Suppressor macrophage (primary cell): Measurements from ENCODE around the gene IL22RA1.

Source experiments
- DNase-seq, 4 experiments: peaks; one replicate each; pipeline ENCODE4 v3.0.0-alpha.2; 2020 to 2022

IL22RA1 gene

DNA sequence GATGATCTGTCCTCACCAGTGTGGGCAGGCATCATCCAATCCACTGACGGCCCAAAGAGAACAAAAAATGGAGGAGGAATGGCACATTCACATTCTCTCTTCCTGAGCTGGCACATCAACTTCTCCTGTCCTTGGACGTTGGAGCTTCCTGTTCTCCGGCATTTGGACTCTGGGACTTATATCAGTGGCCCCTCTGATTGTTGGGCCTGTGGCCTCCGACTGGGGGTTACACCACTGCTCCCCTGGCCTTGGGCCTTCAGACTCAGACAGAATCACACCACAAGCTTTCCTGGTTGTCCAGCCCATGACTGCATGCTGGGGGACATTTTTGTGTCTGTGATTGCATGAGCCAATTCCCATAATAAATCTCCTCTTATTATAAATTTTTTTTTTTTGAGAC lies 24.1 kb upstream of the IL22RA1 start:
- no peak for DNase-seq

DNA sequence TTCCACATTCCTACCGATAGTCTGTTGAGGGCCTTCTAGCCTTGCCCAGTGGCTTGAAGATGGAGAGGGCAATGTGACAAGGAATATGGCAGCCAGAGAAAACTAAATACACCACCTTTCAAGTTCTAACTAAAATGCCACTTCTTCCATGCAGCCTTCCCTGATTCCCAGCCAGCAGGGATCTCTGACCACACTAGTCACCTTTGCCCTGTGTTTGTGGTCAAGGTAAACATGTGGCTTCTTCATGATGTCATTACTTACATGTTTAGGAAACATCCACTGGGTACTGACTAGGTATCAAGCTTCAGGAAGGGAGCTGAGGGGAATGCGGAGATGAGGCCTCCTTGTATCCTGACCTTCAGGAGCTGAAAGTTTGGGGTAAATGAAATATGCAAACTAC lies 22.6 kb upstream of the IL22RA1 start:
- no peak for DNase-seq

DNA sequence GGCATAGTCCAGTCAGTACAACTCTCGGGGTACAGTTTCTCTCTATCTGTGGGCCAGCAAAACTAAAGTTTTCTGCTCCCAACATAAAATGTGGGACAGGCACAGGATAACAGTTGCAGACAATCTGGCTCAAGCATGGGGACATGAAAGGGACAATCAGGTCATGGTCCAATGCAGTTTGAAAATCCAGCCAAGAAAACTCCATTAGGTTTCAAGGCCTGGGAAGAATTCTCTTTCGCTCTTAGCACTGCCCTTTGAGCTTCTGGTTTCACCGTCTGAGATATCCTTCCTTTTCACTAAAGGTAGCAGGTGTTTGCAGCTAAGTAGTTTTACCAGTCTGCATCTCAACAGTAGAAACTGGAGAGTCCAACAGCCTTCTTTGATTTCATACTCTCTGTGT lies 21.1 kb upstream of the IL22RA1 start:
- no peak for DNase-seq

DNA sequence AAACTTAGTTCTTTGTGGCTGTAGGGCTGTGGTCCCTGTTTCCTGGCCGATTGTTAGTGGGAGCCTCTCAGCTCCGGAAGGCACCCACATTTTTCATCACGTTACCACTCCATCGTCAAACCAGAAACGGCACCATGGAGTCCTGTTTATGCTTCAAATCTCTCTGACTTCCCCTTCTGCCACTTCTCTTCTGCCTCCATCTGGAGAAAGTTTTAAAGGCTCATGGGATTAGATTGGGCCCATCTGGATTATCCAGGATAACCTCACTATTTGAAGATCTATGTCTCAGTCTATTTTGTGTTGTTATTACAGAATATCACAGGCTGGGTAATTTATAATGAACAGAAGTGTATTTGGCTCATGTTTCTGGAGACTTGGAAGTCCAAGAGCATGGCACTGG lies 19.3 kb upstream of the IL22RA1 start:
- peak in 1 of 4 experiments; percentile 30 for DNase-seq

DNA sequence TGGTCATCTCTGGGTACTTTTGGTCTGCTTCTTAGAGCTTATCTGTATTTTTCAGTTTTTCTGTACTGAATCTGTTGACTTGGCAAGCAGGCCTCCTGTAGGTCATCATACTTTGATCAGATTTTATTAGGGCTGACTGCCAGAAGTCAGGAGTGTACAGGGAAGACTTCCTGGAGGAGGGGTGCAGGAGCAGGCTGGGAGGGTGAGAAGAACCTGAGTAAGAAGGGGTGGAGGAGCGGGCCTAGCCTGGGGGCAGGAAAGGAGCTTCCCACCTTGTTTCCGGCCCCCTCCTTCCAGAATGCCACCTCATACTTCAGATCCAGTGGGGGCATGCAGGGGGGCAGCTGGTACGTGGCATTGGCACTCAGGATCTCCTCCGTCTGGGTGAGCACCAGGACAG lies 18.3 kb upstream of the IL22RA1 start:
- DNase-seq, result no peak

DNA sequence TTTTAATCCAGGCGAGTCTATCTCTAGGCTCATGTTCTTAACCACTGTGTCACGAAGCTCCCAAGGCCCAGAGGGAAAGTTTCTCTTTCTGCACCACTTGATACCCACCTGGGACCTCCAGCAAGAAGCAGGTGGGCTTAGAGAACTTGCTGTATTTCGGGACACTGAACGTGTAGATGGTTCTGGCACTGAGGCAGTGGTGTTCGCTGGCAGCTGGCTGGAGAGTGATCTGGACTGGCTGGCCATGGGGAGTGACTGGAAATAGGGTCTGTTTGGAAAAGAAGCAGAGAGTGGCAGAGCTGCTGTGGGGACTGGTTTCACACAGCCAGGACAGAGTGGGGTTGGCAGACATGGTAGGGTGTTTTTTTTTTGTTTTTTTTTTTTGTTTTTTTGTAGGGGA lies 16.4 kb upstream of the IL22RA1 start:
- no peak for DNase-seq

DNA sequence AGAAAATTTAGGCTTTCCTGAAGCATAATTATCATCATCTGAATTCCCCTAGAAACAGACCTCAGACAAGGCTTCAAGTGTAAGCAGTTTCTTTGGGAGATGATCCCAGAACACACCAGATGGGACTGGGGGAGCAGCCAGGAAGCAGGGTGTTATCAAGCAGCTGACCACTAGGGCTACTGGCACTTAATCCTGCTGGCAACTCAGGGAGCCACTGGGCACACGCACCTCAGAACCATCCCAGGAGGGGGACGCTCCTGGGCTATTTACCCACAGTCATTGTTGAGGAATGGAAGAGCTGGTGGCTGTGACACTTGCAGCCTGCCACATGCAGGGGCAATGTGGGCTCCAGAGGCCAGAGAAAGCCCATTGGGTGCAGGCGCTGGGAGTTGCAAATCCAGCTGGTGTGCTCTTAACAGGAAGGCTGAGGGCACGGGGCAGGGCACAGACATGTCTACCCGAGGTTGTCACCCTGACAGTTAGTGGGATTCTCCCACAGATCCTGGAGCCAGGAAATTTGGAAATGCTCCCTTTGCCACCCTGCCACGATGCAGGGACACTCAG lies 15.1 kb upstream of the IL22RA1 start:
- peak in 2 of 4 experiments; percentile 9 to 11 for DNase-seq

DNA sequence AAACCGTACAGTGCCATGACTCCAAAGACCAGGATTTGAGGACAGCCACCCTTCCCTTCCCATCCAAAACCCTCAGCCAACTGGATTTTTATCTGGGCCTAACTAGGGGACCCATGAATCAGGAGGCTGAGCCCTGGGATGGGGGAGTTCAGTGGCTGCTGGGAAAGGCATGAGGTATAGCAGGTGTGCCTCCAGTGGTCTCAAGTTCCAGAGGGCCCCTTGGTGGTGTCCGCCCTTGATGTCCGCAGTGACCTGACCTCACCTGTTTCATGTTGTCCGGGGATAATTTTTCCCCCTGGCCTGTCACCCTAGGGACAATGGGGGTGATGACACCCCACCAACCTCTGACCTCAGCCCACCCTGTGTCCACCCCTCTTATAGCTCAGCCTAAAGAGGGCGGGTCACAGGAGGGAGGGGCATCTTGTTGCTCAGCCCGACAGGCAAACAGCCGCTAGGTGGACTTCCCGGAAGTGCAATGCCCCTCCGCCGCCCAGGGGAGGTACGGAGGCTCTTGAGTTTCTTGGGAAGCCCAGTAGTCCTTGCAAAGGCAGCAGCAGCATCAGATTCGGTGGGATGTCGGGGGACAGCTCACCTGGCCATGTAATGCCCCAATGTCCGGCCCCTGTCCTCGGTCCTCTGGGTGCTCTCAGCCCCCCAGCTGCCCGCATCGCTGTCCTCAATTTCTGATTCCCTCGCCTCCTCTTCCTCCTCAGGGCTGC lies 13.8 kb upstream of the IL22RA1 start:
- no peak for DNase-seq

DNA sequence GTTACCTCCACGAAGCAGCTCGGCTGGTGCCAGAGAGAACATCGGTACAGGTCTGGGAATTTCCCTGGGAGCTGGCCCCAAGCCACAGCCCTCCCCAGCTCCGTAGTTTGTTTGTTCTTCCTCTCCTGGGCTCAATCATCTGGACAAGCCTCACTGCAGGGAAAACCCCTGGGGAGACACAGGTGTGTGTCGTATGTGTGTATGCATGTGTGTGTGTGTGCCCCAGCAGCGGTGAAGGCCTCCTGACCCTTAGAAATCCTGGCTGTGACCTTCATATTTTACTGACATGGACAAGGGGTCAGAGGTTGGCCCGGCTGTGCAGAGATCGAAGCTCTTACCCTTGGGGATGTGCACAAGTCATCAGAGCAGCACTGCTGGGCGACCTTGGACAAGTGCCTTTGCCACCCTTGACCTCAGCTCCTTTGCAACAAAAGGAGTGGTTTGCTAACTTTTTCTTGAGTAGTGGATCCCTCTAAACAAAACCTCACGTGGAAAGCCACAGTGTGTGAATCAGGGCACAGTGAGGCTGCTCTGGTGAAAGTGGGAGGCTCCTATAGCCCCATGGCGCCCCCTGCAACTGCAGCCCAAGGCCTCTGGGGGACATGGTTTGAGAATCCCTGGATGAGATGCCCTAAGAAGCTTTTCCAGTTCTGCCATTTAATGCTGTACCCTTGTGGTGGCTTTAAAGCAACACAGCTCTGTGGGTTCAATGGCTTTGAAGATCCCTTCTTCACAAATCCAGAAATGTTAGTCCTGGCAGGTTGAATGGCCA lies 12.3 kb upstream of the IL22RA1 start:
- peak in 2 of 4 experiments; percentile 8 to 22 for DNase-seq

DNA sequence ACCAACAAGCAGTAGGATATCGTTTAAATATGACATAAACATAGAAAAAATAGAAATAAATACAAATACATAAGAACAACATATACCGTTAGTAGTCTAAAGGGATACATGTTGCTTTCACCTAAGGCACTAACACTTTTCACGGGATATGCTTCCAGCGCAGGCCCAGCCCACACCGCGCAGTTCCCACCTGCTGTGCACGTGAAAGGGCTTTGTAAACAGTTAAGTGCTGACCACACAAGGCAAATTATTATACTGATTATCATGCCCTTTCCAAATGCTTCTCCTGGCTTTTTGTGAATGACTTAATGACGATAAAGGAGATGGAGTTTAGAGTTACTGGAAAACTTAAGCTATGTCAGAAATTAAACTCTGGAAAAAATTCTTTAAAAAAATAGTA lies 11.3 kb upstream of the IL22RA1 start:
- DNase-seq, result no peak

DNA sequence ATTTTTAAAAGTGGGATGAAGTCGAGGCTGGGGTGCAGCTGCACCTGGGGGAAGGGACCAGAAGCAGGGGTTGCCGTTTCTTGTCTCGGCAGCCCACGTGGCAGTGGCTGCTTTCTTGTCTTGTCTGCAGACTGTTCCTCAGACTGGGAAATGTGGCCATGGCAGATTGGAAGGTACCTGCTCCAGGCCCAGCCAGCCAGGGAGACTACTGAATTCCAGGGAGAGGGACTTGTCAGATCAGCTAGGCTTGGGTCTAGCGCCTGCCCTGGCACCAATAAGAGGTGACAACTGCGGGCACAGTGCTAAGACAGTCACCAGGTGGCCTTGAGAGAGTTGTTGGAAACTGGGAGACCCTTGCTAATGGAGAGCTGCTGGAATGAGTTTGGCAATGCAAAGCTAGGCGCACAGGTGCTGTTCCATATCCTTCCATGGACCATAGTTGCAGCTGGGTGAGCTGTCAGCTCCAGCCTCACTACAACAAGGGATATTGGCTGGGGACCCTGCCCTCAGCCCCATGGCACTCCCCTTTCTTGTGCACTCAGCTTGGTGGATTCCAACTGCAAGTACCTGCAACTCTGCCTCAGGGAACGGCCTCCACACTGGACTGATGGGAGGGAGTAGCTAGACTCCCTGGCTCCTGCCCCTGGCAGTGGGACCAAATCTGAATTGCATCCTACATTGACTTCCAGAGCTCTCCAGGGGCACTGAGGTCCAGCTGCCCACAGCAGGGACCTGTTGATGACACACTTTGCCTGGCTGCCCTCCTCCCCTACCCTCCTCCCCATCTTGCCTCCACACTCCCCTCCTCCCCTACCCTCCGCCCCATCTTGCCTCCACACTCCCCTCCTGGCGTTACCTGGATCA lies 9.9 kb upstream of the IL22RA1 start:
- DNase-seq, result no peak

DNA sequence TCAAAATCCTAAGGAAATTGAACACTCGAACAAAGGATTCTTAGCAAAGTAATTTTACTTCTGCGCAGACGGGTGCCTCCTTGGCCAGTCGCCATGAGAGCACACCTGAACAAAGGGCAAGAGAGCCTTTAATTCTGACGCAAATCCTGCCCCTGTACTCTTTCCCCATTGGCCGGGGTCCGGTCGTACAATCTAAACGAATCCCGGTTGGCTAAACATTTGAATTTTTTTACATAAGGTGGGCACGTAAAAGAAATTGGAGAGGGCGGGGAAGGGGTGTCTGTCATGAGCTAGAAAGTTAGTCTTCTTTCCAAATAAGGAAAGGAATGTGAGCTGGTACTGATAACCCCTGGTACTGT lies 8.2 kb upstream of the IL22RA1 start:
- DNase-seq, result no peak

DNA sequence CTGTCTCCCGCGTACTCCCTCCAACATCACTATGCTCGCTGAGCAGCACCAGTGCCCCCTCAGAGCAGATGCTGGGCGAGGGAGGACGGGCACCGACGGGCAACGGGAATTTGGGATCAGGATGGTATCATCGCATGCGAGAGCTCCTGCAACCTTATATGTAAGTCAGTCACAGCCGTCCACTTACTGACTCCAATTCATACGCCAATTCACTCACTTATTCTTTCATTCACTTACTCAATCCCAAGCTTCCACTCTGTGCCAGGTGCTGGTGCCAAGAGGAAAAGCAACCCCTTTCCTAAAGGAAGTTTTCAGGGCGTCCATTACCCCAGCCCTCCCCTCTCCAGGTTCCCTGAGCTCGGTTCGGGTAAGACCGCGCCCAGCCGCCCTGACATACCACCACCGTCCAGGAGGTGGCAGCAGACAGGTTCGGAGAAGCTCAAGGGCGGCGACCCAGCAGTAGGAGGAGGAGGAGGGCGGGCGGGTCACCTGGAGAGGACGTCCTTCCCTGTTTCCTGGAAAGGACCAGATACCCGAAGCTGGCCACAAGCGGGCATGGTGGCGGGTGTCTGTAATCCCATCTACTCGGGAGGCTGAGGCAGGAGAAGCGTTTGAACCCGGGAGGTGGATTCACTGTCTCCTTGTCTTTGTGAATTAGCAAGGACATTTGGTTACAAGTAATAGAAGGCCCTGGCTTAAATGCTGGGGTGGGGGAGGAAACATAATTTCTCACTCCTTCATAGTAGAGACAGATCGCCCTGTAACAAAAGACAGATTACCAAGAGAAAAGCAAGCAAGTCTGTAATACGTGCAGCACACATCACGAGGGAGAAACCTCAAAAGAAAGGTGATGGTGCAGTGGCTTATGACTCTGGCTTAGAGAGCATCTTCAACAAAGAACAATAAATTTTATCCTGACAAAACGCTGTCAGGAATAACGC lies 7.6 kb upstream of the IL22RA1 start:
- DNase-seq, result peak; percentile 79 to 90 (median 88)

DNA sequence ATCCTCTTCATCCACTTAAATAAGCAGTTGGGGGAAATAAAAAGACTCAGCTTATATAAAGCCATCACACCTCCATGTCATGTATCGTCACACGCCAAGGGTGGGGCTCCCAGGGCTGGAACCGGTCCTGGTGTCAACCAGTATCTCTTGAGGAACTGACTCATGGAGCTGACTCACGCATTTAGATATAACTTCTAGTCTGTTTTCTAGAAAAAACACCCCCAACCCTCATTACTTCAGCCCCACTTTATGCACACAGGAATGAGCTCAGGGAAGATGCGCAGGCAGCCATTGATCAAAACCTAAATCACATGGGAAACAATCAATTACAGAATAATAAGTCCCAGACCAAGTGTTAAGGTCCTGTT lies 6.9 kb upstream of the IL22RA1 start:
- DNase-seq, result peak; percentile 56 to 78 (median 69)

DNA sequence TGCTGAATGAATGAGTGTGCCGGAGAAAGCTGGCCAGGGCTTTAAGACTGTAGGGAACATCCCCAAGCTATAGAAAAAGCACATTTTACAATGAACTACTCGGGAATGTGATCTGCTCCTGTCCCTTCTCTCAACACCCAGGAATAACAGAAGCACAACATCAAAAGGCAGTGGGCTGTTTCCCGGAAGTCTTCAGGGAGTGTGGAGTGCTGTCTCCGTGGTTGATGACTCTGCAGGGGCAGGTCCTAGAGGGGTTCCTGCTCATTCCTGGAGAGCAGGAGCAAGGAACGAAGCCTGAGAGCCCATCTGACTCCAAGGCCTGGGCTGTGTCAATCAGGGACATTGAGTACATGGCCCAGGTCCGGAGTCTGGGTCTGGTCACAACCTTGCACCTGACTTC lies 4.9 kb upstream of the IL22RA1 start:
- DNase-seq, result no peak

DNA sequence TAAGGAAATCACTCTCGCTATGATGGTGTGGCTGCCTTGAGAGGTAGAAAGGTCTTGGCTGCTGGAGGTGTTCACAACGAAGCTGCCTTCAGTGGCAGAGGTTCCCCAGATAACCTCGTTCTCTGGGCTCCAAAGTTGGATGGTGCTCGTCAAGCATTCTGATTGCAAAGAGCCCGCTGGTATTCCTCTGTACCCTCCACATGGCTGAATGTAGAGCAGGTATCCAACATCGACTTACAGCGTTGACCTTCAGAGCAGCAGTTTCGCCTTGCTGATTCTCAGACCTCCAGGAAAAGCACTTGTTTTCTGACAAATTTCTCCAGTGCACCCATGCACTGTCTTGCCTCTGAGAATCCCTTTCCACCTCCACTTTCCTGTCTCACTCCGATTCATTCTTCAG lies 4.3 kb upstream of the IL22RA1 start:
- no peak for DNase-seq

DNA sequence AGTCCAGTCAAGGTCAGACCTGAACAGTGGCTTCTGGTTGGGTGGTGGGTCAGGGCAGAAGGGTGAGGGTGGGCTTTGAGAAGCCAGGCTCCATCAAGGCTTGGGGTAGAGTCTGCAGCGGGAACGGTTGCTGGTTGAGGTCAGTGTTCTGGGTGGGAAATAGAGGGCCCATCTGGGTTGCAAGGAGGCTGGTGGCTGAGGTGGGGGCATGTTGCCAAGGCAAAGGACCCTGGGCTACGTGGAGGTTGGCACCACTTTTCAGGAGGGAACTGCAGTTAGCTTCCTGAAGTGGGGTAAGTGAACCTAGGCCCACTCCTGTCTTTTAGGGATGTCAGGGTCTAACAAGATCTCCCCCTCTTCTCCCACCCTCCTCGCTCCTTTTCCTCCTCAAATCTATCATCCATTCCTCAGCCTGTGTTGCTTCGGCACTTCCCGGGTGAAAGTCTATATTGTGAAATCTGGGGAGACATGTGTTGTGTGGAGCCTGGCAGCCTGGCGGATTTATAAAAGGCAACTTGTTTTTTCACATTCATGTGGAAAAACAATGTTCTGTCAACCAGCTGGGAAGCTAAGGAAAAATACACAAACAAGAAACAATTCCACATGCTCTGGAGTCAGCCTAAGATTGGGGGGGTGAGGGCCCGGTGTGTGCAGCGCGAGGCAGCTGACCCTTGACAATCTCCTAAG lies 1.5 kb downstream of the IL22RA1 start:
- DNase-seq, result no peak

DNA sequence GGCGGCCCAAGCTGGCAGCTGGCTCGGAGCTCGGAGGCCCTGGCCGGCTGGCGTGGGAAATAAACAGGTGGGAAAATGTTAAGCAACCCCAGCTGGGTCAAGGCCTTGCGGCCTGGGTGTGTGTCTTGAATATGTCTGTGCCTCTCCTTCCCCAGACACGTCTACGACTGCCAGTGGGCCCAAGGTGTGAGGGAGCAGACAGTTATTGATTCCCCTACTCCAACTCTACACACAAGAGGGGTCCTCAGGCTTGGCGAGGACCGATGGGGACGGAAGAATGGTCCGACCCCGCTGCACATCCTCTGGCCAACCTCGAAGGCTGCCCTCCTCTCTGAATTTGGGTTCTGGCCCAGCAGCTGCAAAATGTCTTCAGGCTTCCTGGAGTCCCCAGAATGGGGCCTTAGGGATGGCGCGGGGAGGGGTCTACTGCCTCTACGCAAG lies 2.2 kb downstream of the IL22RA1 start:
- no peak for DNase-seq

DNA sequence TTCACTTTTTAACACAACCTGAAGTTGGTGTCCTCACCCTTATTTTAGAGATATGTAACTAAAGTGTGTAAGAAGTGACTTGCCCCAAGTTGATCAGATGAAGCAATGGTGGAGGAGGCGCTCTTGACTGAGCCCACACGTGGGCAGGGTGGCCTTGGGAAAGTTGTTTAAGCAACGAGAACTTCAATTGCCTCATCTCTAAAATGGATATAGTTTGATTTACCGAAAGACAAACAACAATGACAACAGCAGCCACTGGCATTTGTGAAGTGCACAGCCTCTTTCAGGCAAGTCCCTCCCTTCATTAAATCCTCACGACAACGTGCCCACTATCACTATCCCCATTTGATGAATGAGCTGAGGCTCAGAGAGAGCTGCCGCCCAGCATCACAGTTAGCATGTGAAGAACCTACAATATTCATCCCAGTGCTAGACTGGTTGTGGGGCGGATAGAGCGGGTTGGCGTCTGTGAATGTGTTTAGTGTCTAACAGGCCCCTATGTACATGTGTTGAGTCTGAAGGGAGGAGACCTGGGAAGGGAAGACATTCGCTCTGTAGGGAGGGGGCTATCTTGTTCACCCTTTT lies 3.0 kb downstream of the IL22RA1 start:
- peak; percentile 20 to 66 (median 59) for DNase-seq

DNA sequence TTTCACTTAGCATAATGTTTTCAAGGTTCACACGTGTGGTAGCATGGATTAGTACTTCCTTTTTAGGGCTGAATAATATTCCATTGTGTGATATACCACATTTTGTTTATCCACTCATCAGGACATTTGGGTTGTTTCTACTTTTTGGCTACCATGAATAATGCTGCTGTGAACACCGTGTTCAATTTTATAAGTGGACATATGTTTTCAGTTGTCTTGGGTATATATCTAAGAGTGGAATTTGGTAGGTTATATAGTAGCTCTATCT lies 3.8 kb downstream of the IL22RA1 start:
- no peak for DNase-seq
